Adrenal gland (tissue), 12 donors: ENCODE results near the gene CGNL1. TPM values are rescaled to one million over a fixed set of nuclear protein-coding genes. Genes with fewer than 3 reads are reported as not detected.

Experiments used
- DNase-seq, 7 donors: peaks; one replicate each; pipeline ENCODE4 v3.0.0-alpha.2; 2019 to 2020
- H3K27ac ChIP-seq, 5 donors: fragments of 200-600 bp; sonication (generic) in 4 of 5; 1 replicate in 3 of 5; 2 replicates in 2 of 5; pipeline versions ENCODE4 v1.5.1 to v1.8.0; 2016 to 2020; ENCODE audit warnings: mild to moderate bottlenecking in 1 of 5
- H3K27me3 ChIP-seq: fragments of 200-600 bp; 2 replicates; pipeline ENCODE4 v1.8.0; 2021
- H3K36me3 ChIP-seq, 2 donors: fragments of 200-600 bp; replicated peaks in 1 of 2; 1 replicate in 1 of 2; 2 replicates in 1 of 2; pipeline versions ENCODE4 v1.5.1 to v1.8.0; 2018 to 2022
- H3K4me1 ChIP-seq, 2 donors: fragments of 200-600 bp; replicated peaks in 1 of 2; 1 replicate in 1 of 2; 2 replicates in 1 of 2; pipeline versions ENCODE4 v1.5.1 to v1.8.0; 2018 to 2021
- H3K4me3 ChIP-seq, 4 donors: fragments of 200-600 bp; sonication (generic) in 3 of 4; one replicate each; pipeline ENCODE4 v1.5.1; 2016 to 2018
- H3K9me3 ChIP-seq, 3 donors: fragments of 200-600 bp; sonication (generic) in 1 of 3; replicated peaks in 1 of 3; 1 replicate in 2 of 3; 2 replicates in 1 of 3; pipeline versions ENCODE4 v1.5.1 to v1.8.0; 2016 to 2021
- CTCF ChIP-seq, 6 experiments: fragments of 450-650 bp in 4 of 6; fragments of 200-600 bp in 2 of 6; sonication (generic) in 1 of 6; IDR thresholded peaks; 1 replicate in 5 of 6; 2 replicates in 1 of 6; pipeline versions ENCODE4 v1.5.1 to v1.8.0; 2016 to 2021; ENCODE audit warnings: antibody characterized with exemption in 6 of 6, mild to moderate bottlenecking in 2 of 6, moderate library complexity in 1 of 6
- POLR2A ChIP-seq, 2 donors: fragments of 450-650 bp; IDR thresholded peaks; one replicate each; pipeline ENCODE4 v1.6.1; 2017; ENCODE audit warnings: antibody characterized with exemption in 2 of 2, mild to moderate bottlenecking in 2 of 2, moderate library complexity in 1 of 2
- WGBS, 4 donors: extraction: QIAGEN DNeasy Blood & Tissue Kit in 2 of 4; methylation state at CpG; one replicate each; pipeline versions ENCODE4 v1.1.5 to v1.1.7; 2013 to 2017; 5-methylcytosine and 5-hydroxymethylcytosine counted together
- intact Hi-C, 2 donors: fragments of 100-400 bp; cut with DNase I; formaldehyde crosslinking; loops; one replicate each; pipeline versions ENCODE4 v1.14.1 to v1.15.0; 2022 to 2023
- polyA plus RNA-seq, 3 donors: library from polyadenylated mRNA; stranded (reverse); fragments of 200-250 nt in 2 of 3; fragments of 350-450 nt in 1 of 3; fragmentation: Illumina TruSeq in 1 of 3; extraction: RNeasy Lipid Tissue Mini Kit (QIAGEN cat#74804) in 1 of 3; gene quantifications; one replicate each; pipeline ENCODE4 v1.2.3, GENCODE V29; 2013 to 2014
- small RNA-seq, 2 donors: library from RNA; depleted of rRNA; stranded (forward); fragments of <200 nt; gene quantifications; one replicate each; pipeline ENCODE3, GENCODE V24; 2016
- total RNA-seq, 9 donors: library from RNA; depleted of rRNA in 4 of 9; stranded (reverse); fragments of >200 nt in 4 of 9; fragments of 120-200 nt in 1 of 9; fragmentation: NEBNext Ultra II Directional in 1 of 9; extraction: Animal tissue kit (Norgen Biotek cat#: 25700) in 1 of 9; gene quantifications; one replicate each; pipeline versions ENCODE4 v1.1.0 to v1.2.4, GENCODE V29; 2013 to 2023
- donor health status: healthy with polysubstance abuse.
- donor health status: Bipolar disorder and iron deficiency.
- donor health status: DM: yes; HTN: yes; CAD: no.
- donor health status: DM: no; HTN: no; CAD: no.
- donor health status: DM: no; HTN: no; CAD: no.
- donor health status: DM: yes; HTN: yes; CAD: no.

The CGNL1 gene
- total and polyA plus RNA-seq, 12 donors: 5.2 to 49.5 (median 22.0) TPM

DNA sequence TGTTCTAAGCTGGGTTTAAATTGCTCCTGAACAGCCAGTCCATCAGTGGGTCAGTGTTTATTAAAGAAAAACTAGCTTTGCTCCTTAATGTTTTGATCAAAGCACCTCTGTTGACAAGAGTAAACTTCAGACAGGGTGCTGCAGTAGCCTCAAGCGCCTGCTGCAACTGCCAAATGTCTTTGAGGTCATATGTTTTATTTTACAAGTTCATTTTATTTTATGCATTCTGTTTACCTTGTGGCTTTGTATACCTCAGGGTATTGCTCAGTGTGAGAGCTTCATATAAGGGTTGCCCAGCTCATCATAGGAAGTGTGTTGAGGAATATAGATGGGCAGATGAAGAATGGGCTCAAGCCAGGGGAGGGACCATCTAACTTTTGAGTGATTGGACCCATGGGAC lies 223.9 kb downstream of the CGNL1 start:
- Histone ChIP-seq H3K4me3 (no peak overlapping the region), H3K27ac (no peak overlapping the region)
- TF ChIP-seq CTCF (IDR thresholded peaks at IDR 0.05): no peak
- no peak for TF ChIP-seq POLR2A (IDR thresholded peaks at IDR 0.05)

More for the DNA sequence above, 223.9 kb downstream of the CGNL1 start:
- DNase-seq: no peak
- no peaks in the 10 kb centered on the region for H3K36me3 ChIP-seq
- no peaks in the 10 kb centered on the region for H3K9me3 ChIP-seq
- intact Hi-C loops: no loop called here
- peaks cover 44 to 69% of the 10 kb centered on the region in 2 donors for H3K4me1 ChIP-seq
- H3K27me3 ChIP-seq: no peaks in the 10 kb centered on the region
- 83 to 95% (median 88%) methylated on average over 1 of the region's 1 CpG for WGBS, 4 donors

Small RNA genes lying within 50 kb of the gene (small RNA-seq; reads per million reads assigned to genes)
- gene RNU6-844P: 0 reads per million in 2 donors

Other genes with a start within 250 kb of the CGNL1 start
- gene MYZAP, start 215.4 kb downstream of the CGNL1 start, total RNA-seq: 100 to 1,000 TPM in 2 of 9 donors, 10 to 100 TPM in 7; 46.2 to 176 (median 74.4) TPM
- 100 to 1,000 TPM in 1 of 3 donors, 10 to 100 TPM in 2; 21.4 to 125 (median 24.8) TPM for gene MYZAP, start 215.4 kb downstream of the CGNL1 start, polyA plus RNA-seq